NCI-H510A treated with DMSO at 0.1 percent for 48 hours (cell line): ENCODE data around the gene CCDC78.
"Not testable (repeated sequence)": the region's sequence is repeated elsewhere in the genome, so short reads cannot be mapped to it uniquely, and the experiment has no call there.

Experiments
- DNase-seq: peaks from one replicate; lab custom pipeline; 2025; lab: John Stamatoyannopoulos, UW

CCDC78 gene

DNA sequence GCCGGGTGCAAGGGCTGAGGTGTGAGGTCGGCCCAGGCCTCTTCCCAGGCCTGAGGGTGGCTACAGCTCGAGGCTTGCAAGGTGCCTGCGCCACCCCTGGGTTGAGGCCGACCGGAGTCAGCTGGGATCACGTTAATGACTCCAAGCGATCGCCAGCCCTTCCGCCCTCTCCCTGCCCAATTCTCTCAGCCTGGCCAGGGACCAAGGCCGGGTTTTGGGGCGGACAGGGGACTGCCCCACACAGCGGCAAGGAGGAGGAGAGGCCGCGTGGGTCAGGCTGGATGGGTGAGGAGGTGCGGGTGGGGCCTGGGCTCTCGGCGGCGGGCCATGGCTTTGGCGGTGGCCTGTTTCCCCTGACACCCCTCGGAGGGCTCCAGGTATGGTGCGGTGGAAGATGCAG lies 32.9 kb downstream of the CCDC78 start:
- no peak for DNase-seq

DNA sequence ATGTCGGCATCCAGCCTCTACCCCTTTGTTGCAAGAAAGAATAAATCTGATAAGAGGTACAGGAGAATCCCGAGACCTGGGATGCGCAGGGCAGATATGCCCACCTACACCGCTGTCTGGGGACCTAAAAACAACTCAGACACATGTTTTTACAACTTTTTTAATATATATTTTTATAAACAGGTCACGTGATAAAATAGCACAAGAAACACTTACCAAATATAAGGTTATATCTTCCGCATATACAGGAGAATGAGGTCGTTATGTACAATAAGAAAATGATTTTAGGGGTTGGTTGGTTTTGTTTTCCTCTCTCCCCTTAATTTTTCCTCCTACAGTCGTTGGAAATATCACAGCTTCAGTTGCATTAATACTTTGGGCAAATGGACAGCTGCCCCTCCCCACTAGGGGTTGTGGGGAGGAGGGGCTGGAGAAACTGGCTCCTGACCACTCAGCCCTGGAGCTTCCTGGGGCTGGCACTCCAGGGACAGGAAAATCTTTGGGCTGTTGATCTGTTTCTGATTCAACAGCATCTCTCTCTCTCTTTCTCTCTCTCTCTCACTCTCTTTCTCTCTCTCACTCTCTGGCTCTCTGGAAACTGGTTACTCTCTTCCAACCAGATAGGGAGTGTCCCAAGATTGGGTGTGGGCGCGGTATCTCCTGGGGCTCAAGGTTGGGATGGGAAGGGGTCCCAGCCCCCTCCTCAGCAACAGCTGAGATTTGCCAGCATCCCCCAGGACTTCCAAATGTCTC lies 33.7 kb downstream of the CCDC78 start:
- no peak for DNase-seq

DNA sequence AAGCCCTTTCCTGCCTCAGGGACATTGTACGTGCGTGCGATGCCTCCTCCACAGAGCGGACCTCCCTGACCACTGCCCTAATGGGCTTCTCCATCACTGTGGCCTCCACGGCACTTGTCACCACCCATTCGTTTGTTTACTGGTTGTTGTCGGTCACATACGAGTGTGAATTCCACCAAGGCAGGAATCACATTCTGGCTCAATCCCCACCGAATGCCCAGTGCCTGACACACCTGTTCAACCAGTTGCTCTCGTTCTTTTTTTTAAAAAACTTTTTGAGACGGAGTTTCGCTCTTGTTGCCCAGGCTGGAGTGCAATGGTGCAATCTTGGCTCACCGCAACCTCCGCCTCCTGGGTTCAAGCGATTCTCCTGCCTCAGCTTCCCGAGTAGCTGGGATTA lies 35.0 kb downstream of the CCDC78 start:
- not testable (repeated sequence) for DNase-seq

DNA sequence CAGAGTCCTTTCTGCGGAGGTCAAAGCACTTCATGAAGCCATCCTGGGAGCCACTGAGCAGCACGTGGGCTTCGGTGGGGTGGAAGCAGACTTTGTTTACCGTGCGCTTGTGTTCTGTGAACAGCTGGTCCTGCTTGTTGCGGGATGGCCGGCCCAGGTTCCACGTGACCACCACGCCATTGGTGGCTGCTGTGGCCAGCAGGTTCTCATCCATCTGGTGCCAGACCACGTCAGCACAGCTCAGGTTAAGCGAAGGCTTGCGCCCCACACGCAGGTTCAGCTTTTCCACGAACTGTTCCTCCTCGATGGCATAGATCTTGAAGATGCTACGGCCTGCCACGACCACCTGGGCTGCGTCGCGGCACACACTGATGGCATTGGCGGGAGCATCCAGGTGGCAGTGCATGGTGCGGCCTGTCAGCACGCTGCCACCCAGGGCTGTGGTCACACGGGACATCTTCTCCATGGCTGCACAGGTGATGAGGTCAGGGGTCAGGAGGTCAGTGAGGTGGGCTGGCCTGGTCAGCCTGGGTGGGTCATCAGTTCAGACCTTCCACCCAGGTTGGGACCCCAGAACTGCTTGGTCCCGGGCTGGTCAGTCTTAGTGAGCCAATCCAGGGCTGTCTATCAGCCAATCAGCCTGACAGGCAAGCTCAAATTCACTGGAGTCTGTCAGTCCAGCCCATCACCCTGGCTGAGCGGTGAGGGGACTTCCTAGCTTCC lies 36.9 kb downstream of the CCDC78 start:
- no peak for DNase-seq

DNA sequence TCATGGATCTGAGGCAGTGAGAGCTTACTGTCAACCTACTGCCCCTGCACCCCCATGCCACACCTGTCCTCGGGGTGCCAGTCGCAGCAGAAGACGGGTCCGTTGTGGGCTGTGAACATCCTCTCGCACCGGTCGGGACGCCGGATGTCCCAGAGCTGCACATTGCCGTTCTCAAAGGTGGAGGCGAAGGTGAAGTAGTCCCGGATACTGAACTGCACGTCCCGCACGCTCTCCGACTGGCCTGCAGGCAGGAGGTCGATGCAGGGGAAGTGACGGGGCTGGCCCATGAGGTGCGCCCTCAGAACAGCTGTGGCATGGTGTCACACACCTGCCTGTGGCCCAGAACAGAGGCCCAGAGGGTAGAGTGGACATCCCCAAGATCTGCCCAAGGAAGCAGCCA lies 38.7 kb downstream of the CCDC78 start:
- DNase-seq: no peak

DNA sequence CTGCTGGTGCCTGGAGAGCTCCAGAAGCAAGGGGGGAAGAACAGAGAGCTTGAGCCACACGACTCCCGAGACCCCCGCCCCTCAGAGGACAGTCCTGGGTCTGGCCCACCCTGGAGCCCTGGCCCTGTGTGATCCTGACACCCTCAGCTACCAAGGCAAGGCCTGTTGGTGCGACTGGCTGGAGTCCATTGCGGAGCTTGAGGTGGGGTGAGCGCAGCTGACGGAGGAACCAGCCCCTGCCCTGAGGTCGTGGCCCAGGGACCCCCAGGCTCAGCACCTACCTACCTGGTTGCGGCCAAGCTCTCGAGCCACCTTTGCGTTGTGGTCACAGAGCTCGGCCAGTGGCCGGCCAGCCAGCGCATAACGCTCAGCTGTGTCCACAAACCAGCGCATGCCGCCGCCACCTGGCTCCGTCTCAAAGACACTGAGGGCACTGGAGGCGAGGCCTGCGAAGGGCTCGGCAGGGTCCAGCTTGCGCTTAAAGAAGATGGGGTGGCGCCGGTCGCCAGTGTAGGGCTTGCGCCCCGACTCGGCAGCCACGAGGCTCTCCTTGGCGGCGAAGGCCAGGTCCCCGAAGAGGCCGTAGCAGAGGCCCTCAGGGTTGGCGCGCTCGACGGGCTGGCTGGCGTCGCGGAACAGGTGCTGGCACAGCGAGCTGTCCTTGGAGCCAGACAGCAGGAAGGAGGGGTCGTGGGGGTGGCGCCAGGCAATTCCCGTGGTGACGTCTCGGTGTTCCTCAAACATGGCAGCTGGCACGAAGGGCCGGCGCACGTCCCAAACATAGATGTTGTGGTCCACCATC lies 39.6 kb downstream of the CCDC78 start:
- no peak for DNase-seq

DNA sequence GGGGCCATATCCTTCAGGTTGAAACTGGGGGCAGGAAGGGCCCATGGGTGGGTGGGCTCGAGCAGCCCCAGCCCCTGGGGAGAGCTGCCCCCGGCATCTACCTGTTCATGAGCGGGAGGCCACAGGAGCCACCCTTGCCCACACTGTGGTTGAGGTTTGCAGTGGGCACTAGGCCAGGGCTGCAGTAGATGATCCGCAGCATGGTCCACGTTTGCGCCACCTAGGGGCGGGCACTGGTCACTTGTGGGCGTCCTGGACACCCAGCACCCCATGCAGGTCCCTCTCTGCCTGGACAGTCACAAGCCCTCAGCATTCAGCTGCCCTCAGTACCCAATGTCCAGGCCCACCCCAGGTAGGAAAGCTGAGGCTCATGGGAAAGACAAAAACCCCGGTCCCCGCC lies 40.3 kb downstream of the CCDC78 start:
- DNase-seq: no peak

DNA sequence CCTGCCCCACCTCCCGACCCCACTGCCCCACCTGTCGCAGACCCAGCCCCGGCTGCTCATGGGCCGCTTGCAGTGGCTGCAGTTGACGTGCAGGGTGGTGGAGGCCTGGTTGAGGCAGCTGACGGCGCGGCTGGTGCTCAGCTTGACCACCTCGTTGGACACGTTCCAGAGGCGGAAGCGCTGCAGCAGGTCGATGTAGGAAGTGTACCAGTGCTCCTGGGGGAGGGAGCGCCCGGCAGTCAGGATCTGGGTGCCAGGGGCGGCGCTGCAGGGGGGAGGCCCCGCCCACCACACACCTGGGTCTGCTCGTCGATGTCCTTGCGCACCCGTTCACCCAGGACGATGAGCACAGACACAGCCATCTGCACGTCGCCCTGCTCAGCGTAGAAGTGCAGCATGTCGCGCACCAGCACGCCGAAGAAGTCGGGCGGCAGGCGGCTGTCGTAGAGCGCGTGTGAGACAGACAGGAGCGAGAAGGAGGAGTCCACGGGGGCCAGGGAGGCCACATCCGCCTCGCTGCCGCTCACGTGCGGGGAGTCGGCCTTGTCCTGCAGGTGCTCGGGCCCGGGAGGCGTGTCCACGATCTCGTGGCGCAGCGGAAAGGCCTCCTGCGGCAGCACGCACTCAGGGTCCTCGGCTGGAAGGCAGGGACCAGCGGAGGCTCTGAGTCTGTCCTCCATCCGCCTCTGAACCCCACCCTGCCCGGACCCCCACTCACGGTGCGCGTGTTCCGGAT lies 41.1 kb downstream of the CCDC78 start:
- DNase-seq: peak; percentile 64

DNA sequence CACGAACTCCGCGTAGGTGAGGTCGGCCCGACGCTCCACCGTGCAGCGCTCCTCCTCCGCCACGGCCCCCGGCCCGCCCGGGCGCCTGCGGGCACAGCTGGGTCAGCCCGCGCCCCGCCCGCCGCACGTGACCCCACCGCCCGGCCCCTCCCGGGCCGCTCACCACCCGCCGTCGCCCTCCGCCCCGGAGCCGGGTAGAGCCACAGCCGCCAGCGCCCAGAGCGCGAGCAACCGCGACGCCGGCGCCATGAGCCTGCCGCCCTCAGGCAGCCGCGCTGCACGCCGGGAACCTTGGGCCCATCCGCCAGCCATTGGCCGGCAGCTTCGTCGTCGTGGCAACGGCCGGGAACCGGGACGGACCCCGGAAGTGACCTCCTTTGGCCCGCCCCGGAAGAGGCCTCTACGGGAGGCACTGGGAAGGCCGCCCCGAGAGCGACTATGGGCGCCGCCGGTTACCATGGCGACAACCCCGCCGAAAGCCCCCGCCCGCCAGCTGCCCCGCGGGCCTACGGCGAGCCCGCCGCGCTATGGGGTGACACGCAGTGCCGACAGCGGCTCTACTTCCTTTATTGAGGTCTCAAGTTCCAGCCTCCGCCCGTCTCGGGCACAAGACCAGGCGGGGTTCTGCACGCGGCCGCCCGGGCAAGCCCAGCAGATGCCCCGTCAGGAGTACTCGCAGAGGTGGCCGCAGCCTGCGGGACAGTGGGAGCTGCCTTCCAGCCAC lies 42.0 kb downstream of the CCDC78 start, which contains the start of gene JMJD8:
JMJD8 (minus strand) TSS at position 264 of the 724 bp plus-strand sequence; CDS start at position 249, 15 bp downstream.
- peak; percentile 78 for DNase-seq

DNA sequence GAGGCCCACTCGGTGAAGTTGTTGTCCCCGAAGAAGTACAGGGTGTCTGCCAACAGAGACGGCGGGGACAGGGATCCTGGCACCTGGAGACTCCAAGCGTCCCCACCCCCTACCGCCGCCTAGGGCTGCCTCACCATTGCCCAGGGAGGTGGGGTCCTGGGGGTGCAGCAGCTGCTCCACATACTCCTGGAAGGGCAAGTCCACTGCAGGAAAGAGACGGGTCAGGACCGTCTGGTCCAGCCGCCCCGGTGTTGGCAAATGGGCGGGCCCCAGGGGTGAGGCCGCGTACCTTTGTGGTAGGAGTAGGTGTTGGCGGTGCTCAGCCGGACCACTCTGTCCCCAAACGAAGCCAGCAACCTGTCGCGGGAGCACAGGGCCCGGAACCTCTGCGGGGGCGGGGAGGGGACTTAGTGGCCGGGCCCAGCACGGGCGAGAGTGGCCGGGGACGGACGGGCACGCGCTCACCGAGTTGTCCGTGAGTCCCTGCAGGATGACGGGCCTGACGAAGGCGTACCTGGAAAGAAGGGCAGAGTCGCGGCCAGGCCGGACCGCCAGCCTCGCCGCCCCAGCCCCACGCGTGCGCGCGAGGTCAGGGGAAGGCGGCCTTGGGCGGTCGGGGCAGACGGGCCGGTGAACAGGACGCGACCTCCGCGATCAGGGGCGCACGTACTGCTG lies 42.7 kb downstream of the CCDC78 start:
- no peak for DNase-seq

DNA sequence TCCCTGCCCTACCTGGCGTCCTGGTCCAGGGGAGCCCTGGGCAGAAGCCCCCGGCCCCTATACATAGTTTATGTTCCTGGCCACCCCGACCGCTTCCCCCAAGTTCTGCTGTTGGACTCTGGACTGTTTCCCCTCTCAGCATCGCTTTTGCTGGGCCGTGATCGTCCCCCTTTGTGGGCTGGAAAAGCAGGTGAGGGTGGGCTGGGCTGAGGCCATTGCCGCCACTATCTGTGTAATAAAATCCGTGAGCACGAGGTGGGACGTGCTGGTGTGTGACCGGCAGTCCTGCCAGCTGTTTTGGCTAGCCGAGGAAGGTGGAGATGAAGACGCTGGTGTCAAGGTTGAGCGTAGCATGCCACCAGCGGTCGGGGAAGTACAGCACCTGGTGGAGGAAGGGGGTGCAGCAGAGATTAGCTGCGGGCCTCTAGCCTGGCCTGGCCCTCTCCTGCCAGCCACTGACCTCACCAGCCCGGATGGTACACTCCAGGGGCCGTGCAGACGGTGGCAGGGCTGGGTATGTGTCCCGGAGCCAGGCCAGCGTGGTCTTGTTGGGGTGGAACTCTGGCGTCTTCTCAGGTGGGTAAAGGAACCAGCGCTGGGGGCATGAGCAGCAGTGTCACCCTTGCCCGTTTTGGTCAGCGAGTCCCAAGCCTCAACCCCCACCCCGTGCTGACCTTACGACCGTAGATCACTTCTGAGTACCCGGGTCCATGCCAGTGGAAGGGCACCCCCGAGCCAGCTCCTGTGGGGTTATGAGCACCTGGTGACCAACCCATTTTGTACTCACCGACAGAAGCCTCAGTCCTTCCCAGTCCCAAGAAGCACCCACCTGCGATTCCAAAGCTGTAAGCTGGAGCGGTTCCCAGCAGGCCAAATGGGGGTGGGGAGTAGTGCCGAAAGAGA lies 43.5 kb downstream of the CCDC78 start:
- DNase-seq: no peak

DNA sequence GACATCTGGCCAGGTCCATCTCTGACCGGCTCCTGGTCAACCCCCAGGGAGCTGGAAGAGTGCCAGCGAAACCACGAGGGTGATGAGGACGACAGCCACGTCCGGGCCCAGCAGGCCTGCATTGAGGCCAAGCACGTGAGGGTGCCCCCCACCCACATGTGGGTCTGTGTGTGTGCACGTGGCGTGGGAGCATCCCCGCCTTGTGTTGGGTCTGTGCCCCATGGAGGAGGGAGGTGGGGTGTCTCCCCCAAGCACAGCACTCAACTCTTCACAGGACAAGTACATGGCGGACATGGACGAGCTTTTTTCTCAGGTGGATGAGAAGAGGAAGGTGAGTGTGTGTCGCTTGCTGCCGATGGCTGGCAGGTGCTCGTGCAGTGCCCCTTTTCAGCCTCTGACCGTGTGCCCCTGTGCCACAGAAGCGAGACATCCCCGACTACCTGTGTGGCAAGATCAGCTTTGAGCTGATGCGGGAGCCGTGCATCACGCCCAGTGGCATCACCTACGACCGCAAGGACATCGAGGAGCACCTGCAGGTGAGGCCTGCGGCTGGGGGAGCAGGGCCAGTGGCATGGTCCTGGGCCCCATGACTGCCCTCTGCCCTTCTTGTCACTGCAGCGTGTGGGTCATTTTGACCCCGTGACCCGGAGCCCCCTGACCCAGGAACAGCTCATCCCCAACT lies 44.4 kb downstream of the CCDC78 start:
- no peak for DNase-seq

DNA sequence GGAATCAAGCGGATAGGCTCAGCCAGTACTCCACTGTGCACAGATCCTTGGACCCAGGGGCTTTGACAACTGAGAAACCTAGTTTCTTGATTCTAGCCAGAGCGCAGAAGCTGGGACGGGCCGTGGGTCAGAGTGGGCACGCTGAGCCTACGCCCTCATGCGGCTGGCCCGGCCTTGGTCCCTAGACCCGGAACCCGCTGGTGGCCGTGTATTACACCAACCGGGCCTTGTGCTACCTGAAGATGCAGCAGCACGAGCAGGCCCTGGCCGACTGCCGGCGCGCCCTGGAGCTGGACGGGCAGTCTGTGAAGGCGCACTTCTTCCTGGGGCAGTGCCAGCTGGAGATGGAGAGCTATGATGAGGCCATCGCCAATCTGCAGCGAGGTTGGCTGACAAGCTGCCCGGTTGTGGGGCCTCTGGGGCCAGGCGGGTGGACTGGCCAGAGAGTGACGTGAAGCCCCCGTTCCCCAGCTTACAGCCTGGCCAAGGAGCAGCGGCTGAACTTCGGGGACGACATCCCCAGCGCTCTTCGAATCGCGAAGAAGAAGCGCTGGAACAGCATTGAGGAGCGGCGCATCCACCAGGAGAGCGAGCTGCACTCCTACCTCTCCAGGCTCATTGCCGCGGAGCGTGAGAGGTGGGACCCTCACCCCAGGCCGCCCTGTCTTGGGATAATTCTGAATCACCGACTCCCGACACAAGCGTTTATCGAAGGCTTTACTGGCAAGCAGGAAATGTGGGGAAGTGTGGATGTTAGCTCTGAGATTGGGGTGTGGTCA lies 45.1 kb downstream of the CCDC78 start:
- DNase-seq: no peak

DNA sequence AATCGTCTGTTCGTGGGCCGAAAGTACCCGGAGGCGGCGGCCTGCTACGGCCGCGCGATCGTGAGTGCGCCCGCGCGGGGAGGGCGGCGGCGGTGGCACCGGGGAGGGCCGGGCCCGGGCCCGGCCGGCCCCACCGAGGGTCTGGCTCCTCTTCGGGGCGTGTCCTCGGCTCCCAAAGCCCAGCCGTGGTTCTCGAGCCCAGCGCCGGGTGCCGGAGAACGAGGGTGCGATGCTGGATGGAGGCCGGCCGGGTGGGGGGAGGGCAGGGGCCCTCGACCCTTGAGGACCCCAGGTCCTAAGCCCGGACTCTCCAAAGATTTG lies 45.7 kb downstream of the CCDC78 start:
- DNase-seq: no peak

DNA sequence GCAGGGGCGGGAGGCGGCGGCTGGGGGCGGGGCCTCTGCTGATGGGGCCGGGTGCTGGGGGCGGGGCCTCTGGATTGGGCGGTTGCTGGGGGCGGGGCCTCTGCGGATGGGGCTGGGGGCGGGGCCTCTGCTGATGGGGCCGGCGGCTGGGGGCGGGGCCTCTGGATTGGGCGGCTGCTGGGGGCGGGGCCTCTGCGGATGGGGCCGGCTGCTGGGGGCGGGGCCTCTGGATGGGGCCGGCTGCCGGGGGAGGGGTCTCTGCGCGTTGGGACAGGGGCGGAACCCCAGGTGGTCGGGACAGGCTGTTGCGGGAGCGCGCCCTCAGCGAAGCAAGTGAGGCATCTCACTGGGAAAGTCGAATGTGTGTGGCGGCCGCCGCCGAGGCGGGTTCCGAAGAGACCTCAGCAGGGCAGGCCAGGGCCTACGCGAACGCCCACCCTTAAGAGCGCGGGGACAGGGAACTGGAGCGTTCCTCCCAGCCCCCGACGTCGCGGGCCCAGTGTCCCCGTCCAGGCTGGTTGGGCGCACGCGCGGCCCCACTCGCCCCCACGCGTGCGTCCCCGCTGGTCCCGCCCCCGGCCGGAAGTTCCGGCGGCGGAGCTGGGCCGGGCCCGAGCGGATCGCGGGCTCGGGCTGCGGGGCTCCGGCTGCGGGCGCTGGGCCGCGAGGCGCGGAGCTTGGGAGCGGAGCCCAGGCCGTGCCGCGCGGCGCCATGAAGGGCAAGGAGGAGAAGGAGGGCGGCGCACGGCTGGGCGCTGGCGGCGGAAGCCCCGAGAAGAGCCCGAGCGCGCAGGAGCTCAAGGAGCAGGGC lies 46.2 kb downstream of the CCDC78 start, which contains the start of gene STUB1:
STUB1 (plus strand) TSS at position 597 of the 811 bp plus-strand sequence; CDS start at position 713, 116 bp downstream.
- DNase-seq: no peak

DNA sequence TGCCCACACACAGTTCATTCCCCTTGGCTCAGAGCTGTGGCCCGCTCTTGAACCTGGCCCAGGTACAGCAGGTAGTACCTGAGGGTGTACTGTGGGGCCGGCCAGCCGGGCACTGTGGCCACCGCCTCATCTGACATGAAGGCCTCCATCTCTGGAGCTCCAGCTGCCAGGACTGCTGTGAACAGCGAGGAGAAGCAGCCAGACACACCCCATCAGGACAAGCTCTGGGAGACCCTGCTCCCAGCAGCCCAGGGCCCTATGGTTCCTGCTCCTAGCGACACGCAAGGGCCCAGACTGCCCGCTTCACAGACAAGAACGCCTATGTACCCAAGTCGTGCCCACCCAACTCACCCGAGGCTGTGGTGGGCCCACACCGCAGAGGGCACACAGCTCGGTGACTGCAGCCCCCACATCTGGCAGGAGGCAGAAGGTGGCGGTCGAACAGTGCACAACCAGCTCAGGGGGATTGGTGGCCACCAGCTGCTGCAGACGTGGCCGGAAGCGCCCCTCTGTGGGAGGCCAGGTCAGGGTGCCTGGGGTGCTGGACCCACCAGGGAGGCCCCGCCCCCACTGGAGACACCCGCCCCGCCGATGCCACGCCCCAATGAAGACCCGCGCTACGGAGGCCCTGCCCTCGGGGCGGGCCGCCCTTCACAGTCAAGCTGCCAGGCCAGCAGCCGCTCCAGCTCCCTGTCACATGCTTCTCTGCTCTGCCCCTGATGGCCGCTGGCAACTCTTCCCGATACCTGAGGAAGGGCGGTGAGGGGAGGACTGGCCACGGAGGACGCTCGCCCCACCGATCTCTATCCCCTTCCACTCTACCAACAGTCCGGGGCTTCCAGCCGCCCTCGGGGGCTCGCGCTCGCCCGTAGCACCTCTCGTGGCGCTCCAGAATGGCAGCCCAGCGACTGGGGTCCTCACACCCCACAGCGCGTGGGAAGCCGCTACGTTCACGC lies 47.1 kb downstream of the CCDC78 start:
- no peak for DNase-seq
